Nephron (organoid): ENCODE results near the gene DPM2.

ENCODE experiments used
- H3K27ac Mint-ChIP-seq, 3 experiments: 2 replicates each; pipeline ENCODE4 v1.8.0; 2020; ENCODE audit warnings: mixed read lengths in 3 of 3, mild to moderate bottlenecking in 2 of 3, moderate library complexity in 1 of 3
- H3K27me3 Mint-ChIP-seq: 2 replicates; pipeline ENCODE4 v1.8.0; 2021; ENCODE audit warnings: low read depth, mild to moderate bottlenecking, moderate library complexity, mixed read lengths
- H3K36me3 Mint-ChIP-seq: 2 replicates; pipeline ENCODE4 v1.8.0; 2020; ENCODE audit warnings: low read depth, mixed read lengths
- H3K4me1 Mint-ChIP-seq: 2 replicates; pipeline ENCODE4 v1.8.0; 2020; ENCODE audit warnings: mixed read lengths
- H3K4me3 Mint-ChIP-seq, 3 experiments: 2 replicates each; pipeline ENCODE4 v1.8.0; 2020; ENCODE audit warnings: mild to moderate bottlenecking in 3 of 3, mixed read lengths in 3 of 3, moderate library complexity in 2 of 3
- H3K9me3 Mint-ChIP-seq: 2 replicates; pipeline ENCODE4 v1.8.0; 2020; ENCODE audit warnings: mixed read lengths
- TF ChIP-seq, protein P1 (sequence below), 3 experiments: fragments of 200-600 bp; sonication (generic); IDR thresholded peaks; one replicate each; pipeline ENCODE4 v1.5.0; 2021; ENCODE audit warnings: antibody characterized with exemption in 3 of 3; ENCODE audit not compliant: unreplicated experiment in 3 of 3

The DPM2 gene

DNA sequence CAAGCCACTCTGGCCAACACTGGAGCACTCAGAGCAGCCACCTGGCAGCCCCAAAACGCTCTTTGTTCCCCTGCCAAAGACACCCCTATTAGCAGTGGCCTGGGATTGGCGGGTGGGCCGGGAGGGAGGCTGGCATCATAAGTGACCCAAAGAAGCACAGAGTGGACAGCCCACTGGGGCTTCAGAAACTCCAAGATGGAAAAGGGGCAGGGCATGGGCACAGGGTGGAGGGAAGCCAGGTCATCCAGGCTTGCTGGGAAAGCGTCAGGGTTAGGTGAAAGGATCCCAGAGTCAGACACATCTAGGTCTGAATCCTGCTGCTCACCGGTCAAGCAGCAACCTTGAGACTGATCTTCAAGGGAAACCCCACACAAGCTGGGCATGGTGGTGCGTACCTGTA, 28.3 kb upstream of the DPM2 start:
- H3K27me3 Mint-ChIP-seq, result no peaks in the 10 kb centered on the region

DNA sequence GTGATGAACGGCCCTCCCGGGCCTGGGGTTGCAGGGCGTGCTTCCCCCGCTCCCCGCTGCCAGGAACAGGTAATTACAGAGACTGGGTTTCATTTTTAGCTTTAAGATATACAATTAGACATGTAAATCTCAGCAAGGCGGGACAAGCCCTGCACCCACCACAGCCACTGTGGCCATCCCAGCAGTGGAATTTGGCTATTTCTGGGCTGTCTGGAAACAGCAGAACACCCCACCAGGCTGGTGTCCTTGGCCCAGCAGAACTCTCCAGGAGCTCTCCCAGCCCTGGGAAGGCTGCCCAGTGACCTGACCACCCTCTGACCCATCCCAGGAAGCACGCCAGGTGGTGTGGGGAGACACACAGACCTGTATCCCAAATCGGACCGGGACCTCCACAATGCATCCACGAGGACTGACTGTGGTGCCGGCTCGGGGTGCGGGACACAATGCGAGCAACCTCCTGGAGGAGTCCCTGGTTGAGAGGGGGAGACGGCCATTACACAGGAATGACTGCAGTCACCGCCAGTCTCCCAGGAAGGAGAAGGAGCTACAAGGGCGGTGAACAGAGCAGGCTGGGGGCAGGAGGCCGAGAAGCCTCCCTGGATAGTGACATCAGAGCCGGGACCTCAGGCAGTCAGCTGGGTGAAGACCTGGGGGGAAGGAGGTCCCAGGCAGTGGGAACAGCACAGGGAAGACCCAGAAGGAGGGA, 25.9 kb upstream of the DPM2 start:
- H3K36me3 Mint-ChIP-seq, result peaks cover 7% of the 10 kb centered on the region
- TF ChIP-seq, protein P1, sequence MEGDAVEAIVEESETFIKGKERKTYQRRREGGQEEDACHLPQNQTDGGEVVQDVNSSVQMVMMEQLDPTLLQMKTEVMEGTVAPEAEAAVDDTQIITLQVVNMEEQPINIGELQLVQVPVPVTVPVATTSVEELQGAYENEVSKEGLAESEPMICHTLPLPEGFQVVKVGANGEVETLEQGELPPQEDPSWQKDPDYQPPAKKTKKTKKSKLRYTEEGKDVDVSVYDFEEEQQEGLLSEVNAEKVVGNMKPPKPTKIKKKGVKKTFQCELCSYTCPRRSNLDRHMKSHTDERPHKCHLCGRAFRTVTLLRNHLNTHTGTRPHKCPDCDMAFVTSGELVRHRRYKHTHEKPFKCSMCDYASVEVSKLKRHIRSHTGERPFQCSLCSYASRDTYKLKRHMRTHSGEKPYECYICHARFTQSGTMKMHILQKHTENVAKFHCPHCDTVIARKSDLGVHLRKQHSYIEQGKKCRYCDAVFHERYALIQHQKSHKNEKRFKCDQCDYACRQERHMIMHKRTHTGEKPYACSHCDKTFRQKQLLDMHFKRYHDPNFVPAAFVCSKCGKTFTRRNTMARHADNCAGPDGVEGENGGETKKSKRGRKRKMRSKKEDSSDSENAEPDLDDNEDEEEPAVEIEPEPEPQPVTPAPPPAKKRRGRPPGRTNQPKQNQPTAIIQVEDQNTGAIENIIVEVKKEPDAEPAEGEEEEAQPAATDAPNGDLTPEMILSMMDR (IDR thresholded peaks at IDR 0.05; ENCODE audit: unreplicated experiment in 3 of 3), result no peak
- H3K27me3 Mint-ChIP-seq, result no peaks in the 10 kb centered on the region
- H3K9me3 Mint-ChIP-seq, result no peaks in the 10 kb centered on the region
- H3K27ac Mint-ChIP-seq, result peak overlapping the region; percentile 61 to 94 (median 91)
- H3K4me1 Mint-ChIP-seq, result peaks cover 72% of the 10 kb centered on the region
- peak overlapping the region in 1 of 3 experiments; percentile 25 for H3K4me3 Mint-ChIP-seq

More for the DNA sequence above, 28.3 kb upstream of the DPM2 start:
- TF ChIP-seq, protein P1 (IDR thresholded peaks at IDR 0.05; ENCODE audit: unreplicated experiment in 3 of 3), result no peak
- H3K27ac Mint-ChIP-seq, result peak overlapping the region; percentile 94 to 95 (median 95)
- no peaks in the 10 kb centered on the region for H3K9me3 Mint-ChIP-seq
- H3K4me3 Mint-ChIP-seq, result peak overlapping the region in 2 of 3 experiments; percentile 42 to 48
- peaks cover 3% of the 10 kb centered on the region for H3K36me3 Mint-ChIP-seq
- H3K4me1 Mint-ChIP-seq, result peaks cover 73% of the 10 kb centered on the region

DNA sequence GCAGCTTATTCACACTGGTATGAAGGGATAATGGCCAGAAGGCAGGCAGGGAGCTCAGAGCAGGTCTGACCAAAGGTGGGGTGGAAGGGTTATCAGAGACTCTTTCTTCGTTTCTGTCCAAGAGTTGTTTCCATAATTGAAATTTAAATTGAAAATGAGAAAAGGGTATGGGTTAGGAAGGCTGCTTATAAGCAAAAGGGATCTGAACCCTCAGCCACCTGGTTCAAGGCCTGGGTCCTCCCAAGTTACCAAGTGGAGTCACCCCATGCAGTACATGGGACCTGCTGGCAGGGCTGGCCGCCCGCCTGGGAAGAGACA, 25.3 kb upstream of the DPM2 start:
- H3K4me3 Mint-ChIP-seq, result no peak overlapping the region
- TF ChIP-seq, protein P1 (IDR thresholded peaks at IDR 0.05; ENCODE audit: unreplicated experiment in 3 of 3), result no peak
- no peaks in the 10 kb centered on the region for H3K9me3 Mint-ChIP-seq
- H3K27me3 Mint-ChIP-seq, result no peaks in the 10 kb centered on the region
- peak overlapping the region; percentile 61 to 94 (median 91) for H3K27ac Mint-ChIP-seq
- peaks cover 67% of the 10 kb centered on the region for H3K4me1 Mint-ChIP-seq
- peaks cover 8% of the 10 kb centered on the region for H3K36me3 Mint-ChIP-seq

DNA sequence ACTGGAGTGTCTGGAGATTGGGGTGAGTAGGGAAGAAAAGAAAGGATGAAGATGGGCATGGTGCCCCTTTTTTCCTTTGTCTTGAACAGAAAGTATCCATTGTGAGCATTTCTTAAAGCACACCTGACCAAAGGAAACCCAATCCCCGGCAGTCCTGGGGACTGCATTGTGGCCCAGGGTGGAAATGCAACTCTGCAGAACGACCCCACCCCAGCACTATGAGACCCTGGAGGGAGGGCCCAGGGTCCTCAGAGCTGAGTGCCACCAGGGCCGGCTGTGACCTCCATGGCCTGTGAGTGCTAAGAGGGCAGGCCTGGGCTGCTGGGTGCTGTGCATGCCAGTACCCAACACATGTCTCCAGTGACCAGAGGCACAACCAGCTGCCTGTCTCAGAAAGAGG, 24.6 kb upstream of the DPM2 start:
- no peak overlapping the region for H3K4me3 Mint-ChIP-seq
- H3K36me3 Mint-ChIP-seq, result peaks cover 11% of the 10 kb centered on the region
- H3K4me1 Mint-ChIP-seq, result peaks cover 67% of the 10 kb centered on the region
- no peaks in the 10 kb centered on the region for H3K27me3 Mint-ChIP-seq
- TF ChIP-seq, protein P1 (IDR thresholded peaks at IDR 0.05; ENCODE audit: unreplicated experiment in 3 of 3), result no peak
- H3K27ac Mint-ChIP-seq, result peak overlapping the region in 2 of 3 experiments; percentile 91 to 94
- no peaks in the 10 kb centered on the region for H3K9me3 Mint-ChIP-seq

DNA sequence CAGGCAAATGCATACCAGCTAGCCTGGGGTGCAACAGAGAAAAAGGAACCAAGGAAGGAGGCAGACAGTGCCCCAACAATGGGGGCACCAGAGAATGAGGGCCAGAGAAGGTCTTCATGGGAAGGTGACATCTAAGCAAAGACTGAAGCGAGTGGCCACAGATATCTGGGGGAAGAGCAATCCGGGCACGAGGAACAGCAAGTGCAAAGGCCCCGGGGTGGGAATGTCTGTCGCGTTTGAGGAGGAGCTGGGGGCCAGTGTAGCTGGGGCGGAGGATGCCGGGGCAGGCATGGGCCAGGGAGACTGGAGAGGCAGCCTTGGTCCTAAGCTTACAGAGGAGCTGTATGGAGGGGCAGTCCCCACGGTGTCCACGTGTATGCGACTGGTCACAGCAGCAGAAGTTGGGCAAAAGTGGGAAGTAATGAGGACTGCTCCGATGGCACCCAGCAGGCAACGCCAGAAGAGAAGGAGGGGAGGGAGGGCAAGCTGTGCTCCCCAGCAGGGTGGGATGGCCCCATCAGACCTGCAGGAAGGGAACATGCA, 24.0 kb upstream of the DPM2 start:
- Mint-ChIP-seq H3K27ac (peak overlapping the region in 2 of 3 experiments; percentile 91 to 94), H3K4me1 (peaks cover 67% of the 10 kb centered on the region), H3K27me3 (no peaks in the 10 kb centered on the region), H3K9me3 (no peaks in the 10 kb centered on the region), H3K36me3 (peaks cover 11% of the 10 kb centered on the region), H3K4me3 (no peak overlapping the region)
- TF ChIP-seq, protein P1 (IDR thresholded peaks at IDR 0.05; ENCODE audit: unreplicated experiment in 3 of 3), result no peak

DNA sequence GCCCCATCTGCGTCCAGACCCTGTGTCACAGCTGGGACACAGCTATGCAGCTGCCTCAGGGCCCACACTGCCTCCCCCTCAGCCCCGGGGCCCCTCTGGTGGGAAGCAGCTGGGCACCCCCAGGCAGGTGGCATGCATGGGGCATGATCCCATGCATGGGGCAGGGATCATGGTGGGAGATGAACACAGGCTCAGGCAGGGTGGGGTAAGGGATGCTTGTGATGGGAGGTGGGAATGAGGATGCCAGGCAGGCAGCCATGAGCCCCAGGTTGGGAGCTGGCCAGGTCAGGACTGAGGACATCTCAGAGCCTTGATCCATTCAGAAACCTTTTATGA, 23.5 kb upstream of the DPM2 start:
- no peak overlapping the region for H3K4me3 Mint-ChIP-seq
- H3K27me3 Mint-ChIP-seq, result no peaks in the 10 kb centered on the region
- TF ChIP-seq, protein P1 (IDR thresholded peaks at IDR 0.05; ENCODE audit: unreplicated experiment in 3 of 3), result no peak
- no peaks in the 10 kb centered on the region for H3K9me3 Mint-ChIP-seq
- peak overlapping the region in 2 of 3 experiments; percentile 91 to 94 for H3K27ac Mint-ChIP-seq
- peaks cover 63% of the 10 kb centered on the region for H3K4me1 Mint-ChIP-seq
- H3K36me3 Mint-ChIP-seq, result peaks cover 11% of the 10 kb centered on the region
